T-helper 2 cell treated with Interferon-gamma antibody and Interleukin-4, amounts not matched to agents 100 ng/mL and 5 ng/mL, for 36 hours (primary cell): Measurements from ENCODE around the gene EPHX1. TPM values are rescaled to one million over a fixed set of nuclear protein-coding genes. Genes with fewer than 3 reads are reported as not detected.

ENCODE experiments used
- total RNA-seq: library from RNA; stranded (reverse); gene quantifications from 2 replicates; pipeline ENCODE4 v1.2.3, GENCODE V29; 2022

EPHX1 gene
- total RNA-seq, 1 donor from 2014 or later, result 2.2 TPM

Other genes starting within 250 kb of the EPHX1 start
- gene ENAH, start 157.0 kb upstream of the EPHX1 start, total RNA-seq, result 0.07 TPM in 1 of 2 replicates, not detected in the other
- 230 and 238 TPM in 2 replicates for gene SRP9, start 32.3 kb upstream of the EPHX1 start, total RNA-seq
- 96.5 and 97.9 TPM in 2 replicates for gene TMEM63A, start 72.3 kb downstream of the EPHX1 start, total RNA-seq
- gene LEFTY1, start 79.0 kb downstream of the EPHX1 start, total RNA-seq, result not detected in 2 replicates
- gene PYCR2, start 114.1 kb downstream of the EPHX1 start, total RNA-seq, result 97.0 and 97.3 TPM in 2 replicates
- not detected in 2 replicates for gene LEFTY2, start 131.1 kb downstream of the EPHX1 start, total RNA-seq
- 20.0 and 20.5 TPM in 2 replicates for gene SDE2, start 189.2 kb downstream of the EPHX1 start, total RNA-seq